Mammary epithelial cell (primary cell): ENCODE results near the gene MRE11.

Experiments used
- EZH2 ChIP-seq: IDR thresholded peaks from 2 replicates; pipeline ENCODE4 v1.6.1; 2012; ENCODE audit warnings: low read length, inconsistent platforms, borderline replicate concordance
- TF ChIP-seq, protein P1 (sequence below), 2 donors: IDR thresholded peaks in 1 of 2; conservative IDR thresholded peaks in 1 of 2; 2 replicates each; pipeline ENCODE4 v1.5.1; 2011 to 2012; ENCODE audit warnings: inconsistent platforms in 2 of 2, low read length in 2 of 2, mild to moderate bottlenecking in 2 of 2, control low read depth in 1 of 2, low read depth in 1 of 2; ENCODE audit not compliant: insufficient read depth in 1 of 2; ENCODE audit errors: extremely low read depth in 1 of 2

DNA sequence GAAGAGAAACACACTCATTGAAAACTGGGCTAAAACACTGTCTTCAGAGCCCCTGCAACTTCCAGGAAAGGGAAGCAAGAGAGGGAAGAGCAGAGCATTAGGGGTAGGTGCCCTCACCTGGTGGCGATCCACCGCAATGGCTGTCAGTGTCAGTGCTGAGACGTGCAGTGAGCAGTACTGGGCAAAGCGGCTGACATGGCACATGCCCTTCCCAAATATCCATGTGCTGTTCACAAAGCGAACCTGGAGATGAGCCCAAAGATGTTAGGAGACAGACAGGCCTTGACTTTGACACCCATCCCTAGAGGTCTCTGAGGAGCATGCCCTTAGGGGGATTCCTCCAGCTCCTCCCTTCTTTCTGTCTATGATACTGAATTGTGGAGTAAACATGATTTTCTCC lies 97.4 kb downstream of the MRE11 start:
- TF ChIP-seq, protein P1, sequence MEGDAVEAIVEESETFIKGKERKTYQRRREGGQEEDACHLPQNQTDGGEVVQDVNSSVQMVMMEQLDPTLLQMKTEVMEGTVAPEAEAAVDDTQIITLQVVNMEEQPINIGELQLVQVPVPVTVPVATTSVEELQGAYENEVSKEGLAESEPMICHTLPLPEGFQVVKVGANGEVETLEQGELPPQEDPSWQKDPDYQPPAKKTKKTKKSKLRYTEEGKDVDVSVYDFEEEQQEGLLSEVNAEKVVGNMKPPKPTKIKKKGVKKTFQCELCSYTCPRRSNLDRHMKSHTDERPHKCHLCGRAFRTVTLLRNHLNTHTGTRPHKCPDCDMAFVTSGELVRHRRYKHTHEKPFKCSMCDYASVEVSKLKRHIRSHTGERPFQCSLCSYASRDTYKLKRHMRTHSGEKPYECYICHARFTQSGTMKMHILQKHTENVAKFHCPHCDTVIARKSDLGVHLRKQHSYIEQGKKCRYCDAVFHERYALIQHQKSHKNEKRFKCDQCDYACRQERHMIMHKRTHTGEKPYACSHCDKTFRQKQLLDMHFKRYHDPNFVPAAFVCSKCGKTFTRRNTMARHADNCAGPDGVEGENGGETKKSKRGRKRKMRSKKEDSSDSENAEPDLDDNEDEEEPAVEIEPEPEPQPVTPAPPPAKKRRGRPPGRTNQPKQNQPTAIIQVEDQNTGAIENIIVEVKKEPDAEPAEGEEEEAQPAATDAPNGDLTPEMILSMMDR (conservative IDR thresholded peaks at IDR 0.05 in 1 of 2, IDR thresholded peaks at IDR 0.05 in 1 of 2; ENCODE audit: extremely low read depth in 1 of 2, insufficient read depth in 1 of 2, low read depth in 1 of 2, low read length in 2 of 2) = no peak
- no peak for TF ChIP-seq EZH2
